ENCODE data around the gene LY6G6C. TPM values are rescaled to one million over a fixed set of nuclear protein-coding genes. Genes with fewer than 3 reads are reported as not detected.

The LY6G6C gene
- total and polyA plus RNA-seq, 2 of the 13 experiments (the other 11 are each of a cell fraction or from before 2014, with no cell fraction given): 0.15 TPM; not detected in 1

GRCh38 chr6:31737991-31738979 is 16.7 kb upstream of the LY6G6C start (continued):
- TF ChIP-seq ZFP91 (CRISPR knock-in tag; IDR thresholded peaks at IDR 0.05; ENCODE audit: borderline replicate concordance) (peak; percentile 59), ZNF687 (CRISPR knock-in tag; IDR thresholded peaks at IDR 0.05) (no peak; the same call in 1 of the 2 replicates), THAP8 (CRISPR knock-in tag; IDR thresholded peaks at IDR 0.05; ENCODE audit: borderline replicate concordance) (no peak), POGZ (CRISPR knock-in tag; IDR thresholded peaks at IDR 0.05) (peak; percentile 38; the same call in 1 of the 2 replicates)

Data from HepG2 (cell line).